COLO829 (cell line): ENCODE results near the gene SLITRK1.

Source experiments
- DNase-seq: peaks from one replicate; pipeline ENCODE4 v3.0.0; 2012; ENCODE audit warnings: low spot score

SLITRK1 gene, protein sequence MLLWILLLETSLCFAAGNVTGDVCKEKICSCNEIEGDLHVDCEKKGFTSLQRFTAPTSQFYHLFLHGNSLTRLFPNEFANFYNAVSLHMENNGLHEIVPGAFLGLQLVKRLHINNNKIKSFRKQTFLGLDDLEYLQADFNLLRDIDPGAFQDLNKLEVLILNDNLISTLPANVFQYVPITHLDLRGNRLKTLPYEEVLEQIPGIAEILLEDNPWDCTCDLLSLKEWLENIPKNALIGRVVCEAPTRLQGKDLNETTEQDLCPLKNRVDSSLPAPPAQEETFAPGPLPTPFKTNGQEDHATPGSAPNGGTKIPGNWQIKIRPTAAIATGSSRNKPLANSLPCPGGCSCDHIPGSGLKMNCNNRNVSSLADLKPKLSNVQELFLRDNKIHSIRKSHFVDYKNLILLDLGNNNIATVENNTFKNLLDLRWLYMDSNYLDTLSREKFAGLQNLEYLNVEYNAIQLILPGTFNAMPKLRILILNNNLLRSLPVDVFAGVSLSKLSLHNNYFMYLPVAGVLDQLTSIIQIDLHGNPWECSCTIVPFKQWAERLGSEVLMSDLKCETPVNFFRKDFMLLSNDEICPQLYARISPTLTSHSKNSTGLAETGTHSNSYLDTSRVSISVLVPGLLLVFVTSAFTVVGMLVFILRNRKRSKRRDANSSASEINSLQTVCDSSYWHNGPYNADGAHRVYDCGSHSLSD

DNA sequence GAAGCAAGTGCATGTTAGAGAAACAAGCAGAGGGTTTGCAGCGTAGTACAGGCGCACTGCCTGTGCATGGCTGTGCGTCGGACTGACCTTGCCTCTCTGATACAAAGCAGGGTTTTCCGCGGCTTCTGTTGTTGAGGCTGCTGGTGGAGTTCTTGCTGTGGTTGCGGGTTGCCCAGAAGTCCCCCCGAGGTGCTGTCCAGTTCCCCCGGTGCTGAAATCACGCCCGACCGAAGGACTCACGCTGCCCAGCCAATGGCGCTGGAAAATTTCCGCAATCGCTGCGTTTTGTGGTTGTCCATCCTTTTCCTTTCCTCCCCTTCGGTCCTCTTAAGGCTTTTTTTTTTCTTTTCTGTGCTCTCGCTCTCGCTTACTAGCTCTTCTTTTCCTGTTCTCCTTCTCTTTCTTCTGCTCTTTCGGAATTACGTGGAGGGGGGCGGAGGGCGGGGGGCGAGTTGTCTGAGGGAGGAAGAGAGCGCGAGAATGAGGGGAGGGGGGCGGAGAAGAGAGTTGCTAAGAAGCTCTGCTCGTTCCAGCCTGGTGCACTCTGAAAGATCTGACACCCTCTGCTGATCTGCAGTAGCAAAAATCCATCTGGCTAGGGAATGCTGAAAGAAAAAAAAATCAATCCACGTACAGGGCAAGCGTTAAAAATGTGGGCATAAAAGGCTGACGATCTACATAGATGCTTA is at the start of gene SLITRK1:
SLITRK1 (minus strand) TSS at position 558 of the 689 bp plus-strand sequence. CDS start 967 bp downstream, outside the sequence.
- peak; percentile 49 for DNase-seq

DNA sequence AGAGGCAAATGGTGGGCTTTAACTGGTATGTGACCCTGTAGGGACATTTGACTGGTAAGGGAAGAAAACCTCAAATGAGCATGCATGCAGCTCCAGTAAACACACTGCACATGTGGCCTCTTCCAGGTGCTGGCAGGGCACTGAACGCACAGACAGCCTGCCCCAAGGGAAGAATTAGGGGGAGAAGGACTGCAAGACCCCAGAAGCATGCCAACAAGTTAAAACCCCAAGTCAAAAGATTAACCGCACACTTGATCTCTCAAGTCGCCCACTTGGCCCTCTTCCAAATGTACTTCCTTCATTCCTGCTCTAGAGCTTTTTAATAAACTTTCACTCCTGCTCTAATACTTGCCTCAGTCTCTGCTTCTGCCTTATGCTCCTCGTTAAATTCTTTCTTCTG is 46.9 kb upstream of the SLITRK1 start:
- DNase-seq = no peak

DNA sequence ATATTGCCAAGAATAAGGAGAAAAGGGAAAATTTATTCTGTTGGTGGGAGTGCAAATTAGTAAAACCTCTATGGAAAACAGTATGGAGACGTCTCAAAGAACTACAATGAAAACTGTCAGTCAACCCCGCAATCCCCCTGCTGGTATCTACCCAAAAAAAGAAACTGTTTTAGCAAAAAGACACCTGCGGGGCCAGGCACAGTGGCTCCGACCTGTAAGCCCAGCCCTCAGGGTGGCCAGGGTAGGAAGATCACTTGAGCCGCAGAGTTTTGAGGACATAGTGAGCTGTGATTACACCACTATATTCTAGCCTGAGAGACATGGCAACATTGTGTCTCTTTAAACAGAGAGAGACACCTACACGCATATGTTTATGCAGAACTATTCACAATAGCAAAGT is 37.5 kb upstream of the SLITRK1 start:
- no peak for DNase-seq

DNA sequence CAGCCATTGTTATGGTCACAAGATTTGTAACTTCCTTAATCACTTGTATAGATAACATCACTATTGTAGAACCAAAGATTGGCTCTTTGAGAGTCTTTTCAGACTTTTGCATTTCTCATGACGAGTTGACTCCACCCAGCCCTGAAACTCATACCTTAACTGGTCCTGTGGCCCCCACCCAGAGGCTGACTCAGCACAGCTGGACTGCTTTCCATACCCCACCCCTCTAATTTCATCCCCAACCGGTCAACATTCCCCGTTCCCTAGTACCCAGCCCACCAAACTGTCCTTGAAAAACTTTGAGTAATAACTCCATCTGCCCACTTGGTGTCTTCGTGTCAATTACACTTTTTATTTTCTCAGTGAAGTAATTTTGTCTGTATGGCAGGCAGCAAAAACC is 32.1 kb upstream of the SLITRK1 start:
- peak; percentile 0 for DNase-seq

DNA sequence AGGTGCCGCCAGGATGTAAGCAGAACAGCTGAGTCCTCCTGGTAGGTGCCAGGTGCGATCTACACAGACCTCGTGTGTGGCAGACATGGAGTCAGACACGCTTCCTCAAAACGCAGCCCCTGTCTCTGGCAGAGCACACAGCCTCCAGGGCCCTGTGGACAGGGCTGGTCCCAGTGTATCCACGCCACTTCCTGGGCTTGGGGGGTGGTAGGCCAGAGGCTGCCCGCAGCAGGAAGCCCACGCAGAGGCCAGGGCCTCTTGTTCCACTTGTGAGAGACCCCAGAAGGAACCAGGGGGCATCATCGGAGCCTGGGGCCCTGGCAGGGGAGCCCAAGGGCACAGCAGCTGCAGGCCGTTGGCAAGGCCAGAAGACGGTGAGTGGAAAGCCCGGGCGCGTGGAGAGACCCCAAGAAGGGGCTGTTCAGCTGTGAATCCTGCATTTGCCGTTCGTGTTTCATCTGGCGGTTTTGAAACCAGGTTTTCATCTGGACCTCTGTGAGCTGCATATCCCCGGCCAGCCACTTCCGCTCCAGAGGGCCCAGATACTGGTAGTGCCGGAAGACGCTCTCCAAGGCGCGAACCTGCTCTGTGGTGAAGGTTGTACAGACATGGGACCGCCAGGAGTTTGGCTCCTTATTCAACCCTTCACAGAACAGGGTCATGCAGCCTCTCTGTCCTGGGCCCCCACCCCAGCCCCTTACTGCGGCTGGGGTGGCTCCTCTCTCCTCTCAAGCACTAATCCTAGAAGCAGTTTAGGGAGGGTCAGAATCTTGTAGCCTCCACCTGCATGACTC is 25.1 kb upstream of the SLITRK1 start:
- DNase-seq = no peak

DNA sequence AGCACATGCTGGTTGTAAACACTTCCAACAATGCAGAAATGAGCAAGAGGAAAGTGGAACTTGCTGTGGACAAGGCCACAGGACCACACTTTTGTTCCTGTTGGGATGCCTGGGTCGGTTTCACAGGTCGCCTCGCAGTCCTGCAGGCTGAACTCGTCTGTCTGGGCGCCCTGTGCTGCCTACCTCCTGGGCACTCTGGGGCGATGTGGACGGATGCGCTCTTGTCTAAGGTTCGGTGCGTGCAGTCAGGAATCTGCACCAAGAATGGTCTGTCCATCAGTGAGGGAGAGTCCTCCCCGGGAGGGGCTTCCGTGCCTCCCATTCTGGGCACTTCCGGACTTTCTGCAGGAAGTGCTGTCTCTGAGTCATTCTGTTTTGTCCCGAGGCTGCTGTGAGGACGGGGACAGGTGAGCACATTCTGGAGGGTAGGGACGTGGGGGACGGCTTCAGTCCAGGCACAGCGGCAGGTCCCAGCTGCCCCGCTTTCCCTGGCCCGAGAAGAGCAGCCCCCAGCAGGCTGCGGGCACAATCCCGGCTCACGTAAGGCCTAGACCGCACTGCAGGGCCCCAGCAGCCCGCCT is 24.1 kb upstream of the SLITRK1 start:
- DNase-seq = no peak

DNA sequence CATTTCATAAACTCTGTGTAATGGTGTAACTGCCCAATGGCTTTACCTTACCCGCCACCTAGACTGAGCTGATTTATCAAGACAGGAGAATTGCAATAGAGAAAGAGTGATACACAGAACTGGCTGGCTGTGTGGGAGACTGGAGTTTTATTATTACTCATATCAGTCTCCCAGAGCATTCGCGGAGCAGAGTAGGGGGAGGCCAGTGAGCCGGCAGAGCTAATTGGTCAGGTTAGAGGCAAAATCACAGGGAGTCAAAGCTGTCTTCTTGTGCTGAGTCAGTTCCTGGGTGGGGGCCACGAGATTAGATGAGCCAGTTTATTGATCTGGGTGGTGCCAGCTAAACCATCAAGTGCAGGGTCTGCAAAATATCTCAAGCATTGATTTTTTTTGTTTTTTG is 23.4 kb upstream of the SLITRK1 start:
- DNase-seq = no peak

DNA sequence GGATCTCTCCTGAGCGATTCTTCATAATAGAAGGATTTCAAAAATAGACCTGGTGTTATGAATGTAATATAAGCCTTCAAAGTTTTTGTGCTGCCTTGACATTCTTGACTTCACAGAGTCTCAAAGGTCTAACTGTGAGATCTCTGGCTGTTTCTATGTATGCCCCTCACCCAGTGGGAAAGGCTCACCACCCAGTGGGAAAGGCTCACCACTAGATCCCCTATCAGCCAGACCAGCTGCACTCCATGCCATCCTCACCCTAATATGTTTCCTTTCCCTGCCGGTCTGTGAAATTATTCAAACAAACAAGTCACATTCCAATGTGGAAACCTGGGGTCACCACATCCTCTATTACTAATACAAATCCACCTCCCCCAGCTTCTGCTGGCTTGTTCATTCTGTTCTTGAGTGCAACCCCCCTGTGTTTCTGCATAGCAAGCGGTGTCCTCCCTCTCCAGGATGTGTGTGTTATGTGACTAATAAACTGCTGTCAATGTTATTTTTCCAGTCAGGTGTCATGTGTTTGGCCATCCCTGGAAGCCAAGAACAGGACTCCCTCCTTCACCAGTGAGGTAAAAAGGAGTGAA is 13.8 kb upstream of the SLITRK1 start:
- DNase-seq = no peak

DNA sequence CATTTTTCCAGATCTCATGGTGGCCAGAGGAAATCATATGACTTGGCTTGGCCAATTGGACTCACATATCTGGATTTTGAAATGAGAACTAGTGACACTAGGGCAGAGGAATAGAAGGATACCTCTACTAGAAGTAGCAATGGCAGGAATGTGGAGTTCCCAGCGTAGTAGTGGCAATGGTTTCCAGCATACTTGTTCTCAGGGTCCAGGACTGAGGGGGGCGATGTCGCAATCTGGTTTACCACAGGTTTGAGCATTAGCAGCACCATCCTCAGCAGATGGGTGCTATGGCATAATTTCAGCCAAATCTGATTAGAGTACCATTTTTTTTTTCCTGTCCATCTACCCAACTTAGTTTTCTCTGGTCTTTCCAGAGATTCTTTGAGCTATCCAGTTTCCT is 8.1 kb upstream of the SLITRK1 start:
- no peak for DNase-seq

DNA sequence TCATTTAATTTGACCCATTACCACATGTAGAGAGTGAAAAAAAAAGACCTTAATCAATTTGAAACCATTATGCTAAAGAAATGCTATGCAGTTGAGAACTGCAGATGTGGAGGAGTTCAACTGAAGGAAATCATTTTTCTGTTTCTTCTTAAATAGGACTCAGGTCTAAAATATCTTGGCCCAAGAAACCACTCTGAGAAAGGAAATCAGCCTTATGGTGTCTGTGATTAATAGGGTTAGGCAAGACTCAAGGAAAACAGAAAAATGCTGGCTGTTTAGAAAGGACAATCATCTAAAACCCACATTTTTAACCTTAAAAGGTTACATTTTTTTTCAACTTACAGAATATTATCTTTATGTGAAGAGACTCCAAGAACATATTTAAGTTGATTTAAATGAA is 1.9 kb upstream of the SLITRK1 start:
- no peak for DNase-seq

DNA sequence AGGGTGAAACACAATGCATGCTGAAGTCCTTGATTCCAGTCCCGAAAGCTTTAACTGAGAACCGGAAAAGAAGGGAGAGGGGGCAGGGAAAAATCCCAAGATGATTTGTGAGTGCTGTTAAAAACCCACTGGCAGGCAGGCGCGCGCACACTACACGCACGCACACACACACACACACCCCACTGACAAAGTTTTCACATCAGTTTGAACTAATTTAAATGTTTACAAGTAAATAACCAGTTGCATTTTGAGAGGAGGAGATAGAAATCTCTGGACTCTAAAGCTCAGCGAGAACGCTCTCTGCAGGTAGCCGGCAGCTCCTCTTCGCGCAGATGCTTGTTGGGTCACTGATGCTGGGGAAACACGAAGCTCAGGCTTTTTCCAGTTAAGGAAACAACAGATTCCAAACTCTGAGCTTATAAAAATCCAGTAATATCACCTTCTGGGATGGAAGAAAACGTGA is 818 bp upstream of the SLITRK1 start:
- no peak for DNase-seq

DNA sequence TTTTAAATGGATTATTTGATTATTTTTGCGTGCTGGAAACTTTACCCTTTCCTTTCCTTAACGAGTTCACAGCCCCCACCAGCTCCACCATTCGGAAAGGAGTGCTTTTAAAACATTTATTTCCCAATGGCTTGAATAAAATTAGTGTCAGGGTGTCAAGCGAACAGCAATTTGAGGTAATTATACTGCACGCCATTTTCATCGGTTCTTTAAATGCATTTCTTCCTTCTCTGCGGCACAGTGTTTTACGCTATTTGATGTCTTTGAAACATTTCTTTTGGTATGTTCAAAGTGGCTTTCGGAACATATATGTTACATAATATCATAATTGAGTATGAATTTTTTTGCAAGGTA is 309 bp upstream of the SLITRK1 start:
- no peak for DNase-seq

DNA sequence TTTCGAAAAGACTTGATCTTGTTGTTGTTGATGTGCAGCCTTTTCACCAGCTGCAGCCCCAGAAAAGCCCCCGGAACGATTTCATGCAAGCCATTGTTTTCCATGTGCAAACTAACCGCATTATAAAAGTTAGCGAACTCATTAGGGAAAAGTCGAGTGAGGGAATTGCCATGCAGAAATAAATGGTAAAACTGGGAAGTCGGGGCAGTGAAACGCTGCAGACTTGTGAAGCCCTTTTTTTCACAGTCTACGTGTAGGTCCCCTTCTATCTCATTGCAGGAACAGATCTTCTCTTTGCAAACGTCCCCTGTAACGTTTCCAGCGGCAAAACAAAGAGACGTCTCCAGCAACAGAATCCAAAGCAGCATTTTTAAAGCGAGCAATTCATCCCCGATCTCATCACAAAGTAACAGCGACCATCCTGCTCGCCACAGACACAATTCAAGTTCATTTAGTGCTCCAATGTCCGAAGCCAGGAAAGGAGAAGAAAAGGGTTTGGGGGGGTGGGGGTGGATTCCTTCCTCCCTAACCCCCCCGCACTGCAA is 1.1 kb downstream of the SLITRK1 start:
- no peak for DNase-seq

DNA sequence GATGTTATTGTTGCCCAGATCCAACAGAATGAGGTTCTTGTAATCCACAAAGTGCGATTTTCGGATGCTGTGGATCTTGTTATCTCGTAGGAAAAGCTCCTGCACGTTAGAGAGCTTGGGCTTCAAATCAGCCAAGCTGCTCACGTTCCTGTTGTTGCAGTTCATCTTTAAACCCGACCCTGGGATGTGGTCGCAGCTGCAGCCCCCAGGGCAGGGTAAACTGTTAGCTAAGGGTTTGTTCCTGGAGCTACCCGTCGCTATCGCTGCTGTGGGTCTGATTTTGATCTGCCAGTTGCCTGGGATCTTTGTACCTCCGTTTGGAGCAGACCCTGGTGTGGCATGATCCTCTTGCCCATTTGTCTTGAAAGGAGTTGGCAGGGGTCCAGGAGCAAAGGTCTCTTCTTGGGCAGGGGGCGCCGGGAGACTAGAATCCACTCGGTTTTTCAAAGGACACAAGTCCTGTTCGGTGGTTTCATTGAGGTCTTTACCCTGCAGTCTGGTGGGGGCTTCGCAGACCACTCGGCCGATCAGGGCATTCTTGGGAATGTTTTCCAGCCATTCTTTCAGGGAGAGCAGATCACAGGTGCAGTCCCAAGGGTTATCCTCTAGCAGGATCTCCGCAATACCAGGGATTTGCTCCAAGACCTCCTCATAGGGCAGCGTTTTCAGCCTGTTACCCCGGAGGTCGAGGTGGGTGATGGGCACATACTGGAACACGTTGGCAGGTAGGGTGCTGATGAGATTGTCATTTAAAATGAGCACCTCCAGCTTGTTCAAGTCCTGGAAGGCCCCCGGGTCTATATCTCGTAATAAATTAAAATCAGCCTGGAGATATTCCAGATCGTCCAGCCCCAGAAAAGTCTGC is 1.8 kb downstream of the SLITRK1 start:
- no peak for DNase-seq

DNA sequence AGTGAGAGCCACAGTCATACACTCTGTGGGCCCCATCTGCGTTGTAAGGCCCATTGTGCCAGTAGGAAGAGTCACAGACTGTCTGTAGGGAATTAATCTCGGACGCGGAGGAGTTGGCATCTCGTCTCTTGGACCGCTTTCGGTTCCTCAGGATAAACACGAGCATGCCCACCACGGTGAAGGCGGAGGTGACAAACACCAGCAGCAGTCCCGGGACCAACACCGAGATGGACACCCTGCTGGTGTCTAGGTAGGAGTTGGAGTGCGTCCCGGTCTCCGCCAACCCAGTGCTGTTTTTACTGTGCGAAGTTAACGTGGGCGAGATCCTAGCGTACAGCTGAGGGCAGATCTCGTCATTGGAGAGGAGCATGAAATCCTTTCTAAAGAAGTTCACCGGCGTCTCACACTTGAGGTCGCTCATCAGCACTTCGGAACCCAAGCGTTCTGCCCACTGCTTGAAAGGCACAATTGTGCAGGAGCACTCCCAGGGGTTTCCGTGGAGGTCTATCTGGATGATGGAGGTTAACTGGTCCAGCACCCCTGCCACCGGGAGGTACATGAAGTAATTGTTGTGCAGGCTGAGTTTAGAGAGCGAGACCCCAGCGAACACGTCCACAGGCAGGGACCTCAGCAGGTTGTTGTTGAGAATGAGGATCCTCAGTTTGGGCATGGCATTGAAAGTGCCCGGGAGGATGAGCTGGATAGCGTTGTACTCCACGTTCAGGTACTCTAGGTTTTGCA is 2.7 kb downstream of the SLITRK1 start:
- no peak for DNase-seq

DNA sequence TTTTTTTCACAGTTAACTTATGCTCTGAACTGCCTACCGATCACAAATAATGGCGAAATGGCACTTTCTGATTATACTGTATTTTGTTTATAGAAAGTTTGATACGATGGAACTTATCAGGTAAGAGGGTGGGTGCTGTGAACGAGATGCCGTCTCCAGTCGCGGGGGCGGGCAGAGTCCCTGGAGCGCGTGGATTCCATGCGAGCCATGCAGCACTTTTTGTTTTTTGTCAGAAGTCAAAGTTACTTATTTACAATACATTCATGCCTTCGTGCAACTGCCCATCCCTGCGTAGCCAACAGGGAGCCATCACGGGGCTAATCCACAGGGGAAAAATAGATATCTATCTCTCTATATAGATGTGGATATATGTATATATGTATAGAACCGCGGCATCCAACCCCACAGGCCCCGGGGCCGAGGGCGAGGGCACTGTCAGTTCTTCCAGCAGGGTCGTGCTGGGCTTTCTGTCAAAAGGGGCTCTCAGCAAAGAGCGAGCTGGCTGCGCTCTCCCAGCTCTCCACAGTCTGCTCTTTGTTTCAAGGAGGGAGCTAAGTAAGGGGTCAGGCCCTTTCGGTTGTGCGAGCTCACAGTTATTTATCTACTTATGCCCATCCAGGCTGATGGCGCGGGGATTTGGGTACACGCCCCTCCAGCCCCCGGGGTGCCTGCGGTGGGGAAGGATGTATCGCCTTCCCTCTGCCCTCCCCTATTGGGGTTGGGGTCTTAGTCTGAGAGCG is 3.4 kb downstream of the SLITRK1 start:
- no peak for DNase-seq

DNA sequence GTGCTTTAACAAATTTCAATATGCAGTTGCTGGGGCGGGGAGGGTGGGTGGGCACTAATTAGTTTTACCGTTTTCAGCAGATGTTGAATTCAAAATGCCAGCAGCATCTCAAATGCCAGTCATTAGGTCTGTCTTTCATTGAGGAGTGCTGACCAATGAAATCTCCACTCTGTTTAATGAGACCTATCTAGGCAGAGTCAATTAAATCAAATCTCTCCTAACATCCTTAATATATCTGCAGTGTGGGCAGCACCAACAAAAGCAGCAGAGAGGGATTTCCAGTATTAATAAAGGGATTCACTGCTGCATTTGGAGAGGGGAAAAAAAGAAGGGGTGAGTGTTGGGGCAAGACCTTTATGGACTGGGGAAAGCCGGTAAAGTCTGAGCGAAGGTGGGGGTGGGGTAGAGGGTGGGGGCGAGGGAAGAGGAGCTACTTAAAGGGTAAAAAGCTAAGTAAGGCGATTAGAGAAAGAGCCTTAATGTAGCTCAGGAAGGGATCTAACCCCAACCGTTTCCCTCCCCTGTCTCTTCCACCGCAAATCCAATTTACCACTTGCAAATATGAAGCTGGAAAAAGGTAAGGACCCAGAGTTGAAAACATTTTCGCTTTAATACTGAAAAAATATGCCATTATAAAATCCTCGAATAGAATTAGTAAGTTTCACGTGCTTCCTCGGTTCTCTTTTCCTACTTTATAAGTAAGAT is 4.5 kb downstream of the SLITRK1 start:
- no peak for DNase-seq

DNA sequence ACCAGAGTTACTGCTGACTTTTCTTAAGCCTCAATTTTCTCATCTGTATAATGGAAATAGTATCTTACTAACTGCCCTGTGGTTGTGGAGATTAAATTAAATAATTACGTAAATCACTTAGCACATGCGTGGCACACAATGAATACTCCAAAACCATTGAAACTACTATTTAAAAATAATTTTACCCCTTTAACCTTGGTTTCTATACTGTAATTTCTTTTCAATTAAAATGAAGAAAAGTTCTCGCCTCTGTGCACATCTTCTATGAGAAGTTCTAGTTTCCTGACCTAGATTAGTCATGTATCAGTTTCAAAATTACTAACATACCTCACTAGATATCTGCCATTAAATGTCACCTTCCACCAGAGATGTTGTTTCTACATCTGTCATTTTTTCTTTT is 5.7 kb downstream of the SLITRK1 start:
- DNase-seq = no peak
